Activated CD4-positive, alpha-beta T cell treated with anti-CD3 and anti-CD28 coated beads, Interleukin-2, amount 50 U/mL, for 24 hours (primary cell): ENCODE results near the gene ACOT7.

Experiments
- DNase-seq, 2 donors: peaks; one replicate each; pipeline ENCODE4 v3.0.0-alpha.2; 2020; ENCODE audit warnings: low read depth in 1 of 2, low spot score in 1 of 2

ACOT7 gene

DNA sequence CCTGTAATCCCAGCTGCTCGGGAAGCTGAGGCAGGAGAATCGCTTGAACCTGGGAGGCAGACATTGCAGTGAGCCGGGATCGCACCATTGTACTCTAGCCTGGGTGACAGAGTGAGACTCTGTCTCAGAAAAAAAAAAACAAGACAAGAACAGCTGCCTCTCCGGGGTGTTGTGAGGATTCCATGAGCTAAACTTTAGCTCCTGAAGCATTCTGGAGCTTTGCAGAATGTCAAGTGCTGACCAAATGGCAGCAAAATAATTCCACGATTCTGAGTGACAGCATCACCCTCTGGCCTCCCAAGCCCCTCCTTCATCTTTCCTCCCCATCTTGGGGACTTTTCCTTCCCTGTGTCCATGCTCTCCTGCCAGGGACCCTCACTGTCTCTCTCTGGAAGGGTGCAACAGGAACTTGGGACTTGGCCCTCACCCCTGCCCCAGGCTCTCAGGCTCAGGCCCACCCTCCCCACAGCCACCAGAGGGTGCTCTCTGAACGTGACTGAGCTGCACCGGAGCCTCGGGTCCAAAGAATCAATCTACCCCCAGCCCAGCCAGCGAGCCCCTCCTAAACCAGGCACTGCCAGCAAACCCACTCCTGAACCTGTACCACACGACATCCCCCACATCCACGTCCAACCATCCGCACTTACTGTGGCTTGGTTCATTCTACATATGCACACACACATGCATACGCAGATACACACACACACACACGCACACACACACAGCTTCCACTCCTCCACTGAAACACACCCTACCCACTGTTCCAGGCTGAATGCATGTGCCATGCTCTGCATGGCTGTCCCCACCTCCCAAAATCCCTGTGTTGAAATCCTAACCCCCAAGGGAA lies 45.7 kb downstream of the ACOT7 start:
- DNase-seq, result peak; percentile 44 to 47

GRCh38 chr1:6345460-6345859 lies 48.1 kb downstream of the ACOT7 start:
- no peak for DNase-seq

DNA sequence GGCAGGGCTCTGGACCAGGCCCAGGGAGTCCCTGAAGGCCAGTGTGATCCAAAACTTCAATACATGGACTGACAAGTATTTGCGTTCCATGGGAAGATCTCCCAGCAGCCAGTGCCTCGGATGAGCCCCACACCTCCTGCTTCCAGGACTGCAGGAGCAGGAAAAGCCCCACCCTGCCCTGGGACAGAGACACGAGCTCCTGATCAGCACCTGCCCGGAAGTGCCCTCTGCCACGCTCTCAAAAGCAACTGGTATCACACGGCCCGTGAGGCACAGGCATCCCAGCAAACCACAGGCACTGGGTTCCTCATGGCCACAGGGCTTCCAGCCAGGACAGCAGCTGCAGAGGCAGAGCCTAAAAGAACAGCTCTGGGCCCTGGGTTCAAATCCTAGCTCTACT lies 48.6 kb downstream of the ACOT7 start:
- DNase-seq, result no peak

GRCh38 chr1:6343506-6344405 lies 49.8 kb downstream of the ACOT7 start:
- DNase-seq, result peak; percentile 32 to 34

DNA sequence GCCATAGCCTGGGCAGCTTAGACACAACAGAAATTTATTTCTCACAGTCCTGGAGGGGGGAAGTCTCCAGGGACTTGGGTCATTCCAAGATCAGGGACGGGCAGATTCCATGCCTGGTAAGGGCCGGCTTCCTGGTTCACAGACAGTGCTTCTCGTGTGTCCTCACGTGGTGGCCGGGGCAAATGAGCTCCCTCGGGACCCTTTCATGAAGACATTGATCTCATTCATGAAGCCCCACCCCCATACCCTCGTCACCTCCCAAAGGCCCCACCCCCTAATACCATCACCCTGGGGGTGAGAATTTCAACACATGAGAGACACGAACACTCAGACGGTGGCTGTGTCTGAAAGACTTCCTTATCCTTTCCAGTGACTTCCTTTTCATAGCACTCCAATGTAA lies 51.5 kb downstream of the ACOT7 start:
- DNase-seq, result no peak

- DNase-seq, result no peak
Measured at GRCh38 chr1:6338695-6339094, 54.9 kb downstream of the ACOT7 start.

- DNase-seq, result no peak
Measured at GRCh38 chr1:6336776-6337622, 56.6 kb downstream of the ACOT7 start.

DNA sequence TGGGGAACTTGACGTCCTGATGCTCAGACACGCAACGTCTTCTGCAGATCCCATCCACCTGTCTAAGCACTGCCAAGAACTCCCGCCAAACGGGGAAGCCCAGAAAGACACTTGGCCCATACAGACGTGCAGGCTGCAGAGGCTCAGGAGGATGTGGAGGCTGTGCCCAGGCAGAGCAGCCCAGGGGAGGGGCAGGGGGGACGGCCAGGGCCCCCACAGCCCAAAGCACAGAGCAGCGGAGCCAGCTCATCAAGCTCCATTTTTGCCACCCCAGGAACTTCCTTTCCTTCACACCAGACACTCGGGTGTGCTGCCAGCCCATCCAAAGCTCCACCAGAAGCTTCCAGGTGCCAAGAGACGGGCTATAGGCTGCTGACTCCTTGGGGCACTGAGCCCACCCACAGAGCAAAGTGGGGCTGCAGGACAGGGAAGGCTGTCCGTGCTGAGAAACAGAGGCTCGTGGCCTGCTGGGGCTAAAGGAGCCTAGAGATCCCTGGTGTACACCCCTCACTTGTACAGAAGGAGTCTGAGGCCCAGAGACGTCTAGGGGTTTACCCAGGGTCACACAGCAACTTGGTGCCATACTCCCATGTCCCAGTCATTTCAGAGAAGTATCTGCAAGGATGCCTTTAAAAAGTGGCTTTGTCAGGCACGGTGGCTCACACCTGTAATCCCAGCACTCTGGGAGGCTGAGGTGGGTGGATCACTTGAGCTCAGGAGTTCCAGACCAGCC lies 59.1 kb downstream of the ACOT7 start:
- no peak for DNase-seq

- no peak for DNase-seq
Measured at GRCh38 chr1:6332821-6333220, 60.7 kb downstream of the ACOT7 start.

DNA sequence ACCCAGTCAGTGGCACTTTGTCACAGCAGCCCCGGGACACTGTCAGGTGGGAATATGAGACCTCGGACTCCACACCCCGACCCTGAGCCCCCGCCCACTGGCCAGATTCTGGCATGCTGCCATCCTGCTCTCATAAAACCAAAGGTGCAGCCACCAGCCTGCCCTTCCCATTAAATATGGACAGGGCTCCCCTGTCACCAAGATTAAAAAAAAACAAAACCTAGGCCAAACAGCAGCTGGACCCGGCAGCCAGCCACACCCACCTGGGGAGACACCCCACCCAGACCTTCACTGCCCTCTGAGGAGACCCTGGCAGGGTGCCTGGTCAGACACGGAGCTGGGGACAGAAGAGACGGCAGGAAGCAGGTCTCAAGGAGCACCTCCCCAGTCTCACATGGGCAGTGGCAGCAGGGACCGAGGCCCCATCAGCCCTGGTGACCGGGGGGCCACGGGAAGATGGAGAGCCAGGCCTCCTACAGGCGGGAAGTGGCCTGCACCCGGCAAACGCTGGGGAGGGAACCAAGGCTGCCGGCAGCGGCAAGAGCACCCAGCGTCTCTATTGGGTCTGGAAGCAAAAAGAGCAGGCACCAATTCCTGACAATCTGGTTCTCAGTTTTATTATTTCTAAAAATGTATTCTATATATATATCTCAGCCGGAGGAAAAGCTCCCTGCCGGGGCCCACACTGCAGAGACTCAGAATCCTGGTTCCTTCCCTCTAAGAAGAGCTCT lies 61.9 kb downstream of the ACOT7 start:
- no peak for DNase-seq

DNA sequence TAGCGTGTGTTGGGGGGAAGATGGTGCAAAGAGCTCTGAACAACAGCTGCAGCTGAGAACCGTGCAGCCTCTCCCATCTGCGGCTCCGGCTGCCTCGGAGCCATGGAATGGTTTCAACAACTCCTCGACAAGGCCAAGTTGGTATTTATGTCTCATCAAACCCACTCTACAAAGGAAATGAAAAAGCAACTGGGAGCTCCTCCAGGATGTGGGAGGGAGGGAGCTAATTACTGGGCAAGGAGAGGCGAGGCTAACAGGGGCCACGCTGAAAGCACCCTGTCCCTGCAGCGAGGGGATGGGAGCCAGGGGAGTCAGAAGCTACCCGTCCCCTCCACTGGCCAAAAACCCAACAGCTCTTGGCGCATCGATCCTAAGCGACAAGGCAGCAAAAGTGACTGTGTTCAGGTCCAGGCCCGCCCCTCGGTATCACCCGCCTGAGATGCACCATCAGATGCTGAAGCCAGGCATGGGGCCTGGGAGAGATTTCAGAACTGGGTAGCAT lies 63.1 kb downstream of the ACOT7 start:
- no peak for DNase-seq

DNA sequence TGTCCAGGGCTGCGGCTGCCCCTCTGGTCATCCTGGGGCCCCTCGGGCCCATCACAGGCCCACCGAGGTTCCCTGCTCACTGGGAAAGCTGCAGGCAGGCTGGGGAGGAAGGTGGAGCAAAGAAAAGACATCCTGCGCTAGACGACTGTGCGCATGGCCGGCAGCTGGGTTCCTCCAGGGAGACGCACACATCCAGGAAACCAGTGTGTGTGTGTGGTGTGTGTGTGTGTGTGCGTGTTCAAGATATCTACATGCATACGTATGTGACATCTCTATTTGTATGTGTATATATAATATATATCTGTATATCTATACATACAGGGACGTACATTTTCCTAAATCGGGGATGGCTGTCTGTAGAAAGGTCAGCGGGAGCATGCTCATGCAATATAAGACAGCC lies 63.7 kb downstream of the ACOT7 start:
- no peak for DNase-seq

DNA sequence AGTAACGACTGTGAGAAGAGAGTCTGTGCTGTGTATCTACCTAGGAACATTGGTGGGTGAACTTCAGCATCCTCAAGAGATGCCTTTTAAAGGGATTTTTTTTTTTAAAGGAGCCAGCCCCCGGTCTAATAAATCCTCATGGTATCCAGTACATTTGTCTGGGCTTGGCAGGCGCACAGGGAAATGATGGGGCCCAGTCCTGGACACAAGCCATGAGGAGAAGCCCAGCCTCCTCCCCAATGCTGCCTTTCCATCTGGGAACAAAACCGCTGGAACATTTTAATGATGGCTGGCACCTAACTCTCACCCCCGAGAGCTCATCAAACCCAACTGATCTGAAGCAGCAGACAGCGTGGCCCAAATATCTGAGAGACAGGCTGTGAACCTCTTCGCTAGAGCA lies 64.2 kb downstream of the ACOT7 start:
- no peak for DNase-seq

- no peak for DNase-seq
Measured at GRCh38 chr1:6328696-6329095, 64.9 kb downstream of the ACOT7 start.

- no peak for DNase-seq
Measured at GRCh38 chr1:6328091-6328490, 65.5 kb downstream of the ACOT7 start.

DNA sequence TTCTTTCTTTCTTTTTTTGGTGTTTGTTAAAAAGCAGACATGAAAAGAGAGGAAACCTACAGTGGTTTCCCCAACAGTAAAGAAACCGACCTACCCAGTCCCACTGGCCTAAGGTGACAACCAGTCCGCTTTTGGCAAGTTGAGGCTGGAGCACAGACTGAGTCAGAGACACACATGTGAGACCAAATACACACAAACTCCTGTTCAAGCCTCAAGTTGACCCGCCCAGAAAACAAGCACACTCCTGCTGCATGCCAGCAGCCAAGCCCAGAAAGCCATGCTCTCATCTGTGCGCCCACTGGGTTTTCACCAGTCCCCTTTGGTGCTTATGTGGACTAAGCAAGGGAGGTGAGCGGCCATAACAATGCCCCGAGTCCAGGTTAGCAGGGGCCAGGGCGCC lies 68.1 kb downstream of the ACOT7 start:
- DNase-seq, result no peak

DNA sequence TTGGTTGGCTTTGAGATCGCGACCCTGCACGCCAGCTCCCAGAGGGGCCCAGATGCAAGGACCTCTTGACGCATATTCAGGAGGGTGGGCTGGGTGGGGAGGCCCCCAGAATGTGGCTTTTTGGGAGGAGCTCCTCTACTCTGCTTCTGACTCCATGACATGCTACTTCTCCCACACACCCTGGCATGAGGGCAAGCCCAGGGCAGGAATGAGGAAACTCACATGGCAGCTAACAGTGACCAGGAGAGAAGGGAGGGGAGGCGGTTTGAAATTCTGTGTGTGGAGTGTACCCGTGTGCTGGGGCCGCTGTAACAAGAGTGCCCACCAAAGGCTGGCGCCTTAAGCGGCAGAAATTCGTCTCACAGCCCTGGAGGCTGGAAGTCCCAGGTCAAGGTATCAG lies 71.4 kb downstream of the ACOT7 start:
- no peak for DNase-seq

DNA sequence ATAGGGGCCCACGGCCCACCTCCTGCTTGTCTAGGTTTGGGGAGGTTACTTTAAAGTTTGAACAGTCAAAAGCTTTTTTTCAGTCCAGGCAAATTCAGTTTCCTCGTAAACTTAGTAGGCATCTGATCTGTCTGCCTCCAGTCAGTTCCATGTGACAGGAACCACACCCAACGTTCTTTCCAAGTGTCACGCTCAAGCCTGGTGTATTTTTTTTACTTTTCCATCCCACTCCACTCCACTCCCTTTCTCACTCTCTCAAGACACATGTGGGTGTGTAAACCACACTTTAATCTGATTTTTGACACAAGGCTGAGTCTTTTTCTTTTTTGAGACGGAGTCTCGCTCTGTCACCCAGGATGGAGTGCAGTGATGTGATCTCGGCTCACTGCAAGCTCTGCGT lies 72.4 kb downstream of the ACOT7 start:
- DNase-seq, result no peak

DNA sequence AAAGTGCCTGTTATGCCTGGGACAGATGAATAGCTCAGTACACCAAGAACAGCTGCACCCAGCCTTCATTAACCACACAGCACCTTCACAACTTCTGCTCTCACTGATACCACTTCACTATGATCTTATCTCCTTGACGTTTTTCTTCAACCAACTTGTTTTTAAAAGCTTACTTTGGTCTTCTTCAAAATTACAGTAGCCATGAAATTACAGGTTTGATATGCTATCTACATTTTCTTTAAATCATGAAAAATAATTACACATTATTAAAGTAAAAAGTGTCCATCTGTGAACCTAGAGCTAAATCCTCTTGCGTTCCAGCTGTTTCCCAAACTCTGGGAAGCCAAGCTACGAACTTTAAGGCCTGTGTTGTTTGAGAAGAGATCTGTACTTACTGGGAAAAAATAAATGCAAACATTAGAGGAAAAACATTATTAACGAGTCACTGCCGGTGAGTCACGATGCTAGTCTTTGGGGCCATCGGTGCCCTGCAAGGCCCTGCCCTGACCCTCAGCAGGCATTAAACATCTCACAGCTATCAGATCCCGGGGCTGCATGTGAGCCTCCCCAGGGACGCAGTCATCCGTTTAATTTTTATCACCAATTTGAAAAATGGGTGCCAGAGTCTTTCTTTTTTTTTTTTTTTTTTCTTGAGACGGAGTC lies 76.3 kb downstream of the ACOT7 start:
- DNase-seq, result no peak
